Measurements from ENCODE around the gene HRK.

HRK gene

GRCh38 chr12:116897476-116897875 lies 16.2 kb upstream of the HRK start:
- Histone ChIP-seq H3K4me3 (ENCODE audit: low read depth, low read length) (no peak overlapping the region), H3K36me3 (ENCODE audit: insufficient read depth, low read length) (no peaks in the 10 kb centered on the region), H3K27me3 (ENCODE audit: insufficient read depth, low read length) (peaks cover 71% of the 10 kb centered on the region), H2AFZ (ENCODE audit: low read length, unreplicated experiment) (no peak overlapping the region), H3K27ac (ENCODE audit: low read depth, low read length) (no peak overlapping the region), H3K79me2 (ENCODE audit: control insufficient read depth, insufficient read depth, low read length, unreplicated experiment) (no peaks in the 10 kb centered on the region), H3K4me1 (ENCODE audit: control insufficient read depth, insufficient read depth, low read length, unreplicated experiment) (no peaks in the 10 kb centered on the region)

- Histone ChIP-seq H3K4me1 (ENCODE audit: control insufficient read depth, insufficient read depth, low read length, unreplicated experiment) (no peaks in the 10 kb centered on the region), H2AFZ (ENCODE audit: low read length, unreplicated experiment) (no peak overlapping the region), H3K27ac (ENCODE audit: low read depth, low read length) (no peak overlapping the region), H3K4me3 (ENCODE audit: low read depth, low read length) (no peak overlapping the region), H3K27me3 (ENCODE audit: insufficient read depth, low read length) (peaks cover 63% of the 10 kb centered on the region), H3K36me3 (ENCODE audit: insufficient read depth, low read length) (no peaks in the 10 kb centered on the region), H3K79me2 (ENCODE audit: control insufficient read depth, insufficient read depth, low read length, unreplicated experiment) (no peaks in the 10 kb centered on the region)
These were observed 15.2 kb upstream of the HRK start for GRCh38 chr12:116896411-116896924.

- Histone ChIP-seq H3K27ac (ENCODE audit: low read depth, low read length) (no peak overlapping the region), H2AFZ (ENCODE audit: low read length, unreplicated experiment) (no peak overlapping the region), H3K4me1 (ENCODE audit: control insufficient read depth, insufficient read depth, low read length, unreplicated experiment) (no peaks in the 10 kb centered on the region)
These were observed 13.7 kb upstream of the HRK start for GRCh38 chr12:116894913-116895312.

GRCh38 chr12:116892349-116893140 lies 11.3 kb upstream of the HRK start:
- Histone ChIP-seq H2AFZ (ENCODE audit: low read length, unreplicated experiment) (no peak overlapping the region), H3K4me3 (ENCODE audit: low read depth, low read length) (no peak overlapping the region), H3K36me3 (ENCODE audit: insufficient read depth, low read length) (no peaks in the 10 kb centered on the region), H3K4me1 (ENCODE audit: control insufficient read depth, insufficient read depth, low read length, unreplicated experiment) (no peaks in the 10 kb centered on the region), H3K79me2 (ENCODE audit: control insufficient read depth, insufficient read depth, low read length, unreplicated experiment) (no peaks in the 10 kb centered on the region), H3K27ac (ENCODE audit: low read depth, low read length) (no peak overlapping the region), H3K27me3 (ENCODE audit: insufficient read depth, low read length) (peaks cover 41% of the 10 kb centered on the region)

More at GRCh38 chr12:116894913-116895312, 13.7 kb upstream of the HRK start:
- Histone ChIP-seq H3K79me2 (ENCODE audit: control insufficient read depth, insufficient read depth, low read length, unreplicated experiment) (no peaks in the 10 kb centered on the region), H3K4me3 (ENCODE audit: low read depth, low read length) (no peak overlapping the region), H3K36me3 (ENCODE audit: insufficient read depth, low read length) (no peaks in the 10 kb centered on the region), H3K27me3 (ENCODE audit: insufficient read depth, low read length) (peaks cover 53% of the 10 kb centered on the region)

- Histone ChIP-seq H3K4me1 (ENCODE audit: control insufficient read depth, insufficient read depth, low read length, unreplicated experiment) (no peaks in the 10 kb centered on the region), H3K36me3 (ENCODE audit: insufficient read depth, low read length) (no peaks in the 10 kb centered on the region), H3K27ac (ENCODE audit: low read depth, low read length) (no peak overlapping the region), H3K4me3 (ENCODE audit: low read depth, low read length) (no peak overlapping the region), H3K79me2 (ENCODE audit: control insufficient read depth, insufficient read depth, low read length, unreplicated experiment) (no peaks in the 10 kb centered on the region), H3K27me3 (ENCODE audit: insufficient read depth, low read length) (peaks cover 36% of the 10 kb centered on the region), H2AFZ (ENCODE audit: low read length, unreplicated experiment) (no peak overlapping the region)
These were observed 9.8 kb upstream of the HRK start for GRCh38 chr12:116891019-116891418.

- H3K79me2 ChIP-seq (ENCODE audit: control insufficient read depth, insufficient read depth, low read length, unreplicated experiment): no peaks in the 10 kb centered on the region
- H3K36me3 ChIP-seq (ENCODE audit: insufficient read depth, low read length): no peaks in the 10 kb centered on the region
- no peak overlapping the region for H2AFZ ChIP-seq (ENCODE audit: low read length, unreplicated experiment)
- no peak overlapping the region for H3K27ac ChIP-seq (ENCODE audit: low read depth, low read length)
- no peak overlapping the region for H3K4me3 ChIP-seq (ENCODE audit: low read depth, low read length)
- H3K27me3 ChIP-seq (ENCODE audit: insufficient read depth, low read length): peaks cover 32% of the 10 kb centered on the region
- H3K4me1 ChIP-seq (ENCODE audit: control insufficient read depth, insufficient read depth, low read length, unreplicated experiment): no peaks in the 10 kb centered on the region
These were observed 9.1 kb upstream of the HRK start for GRCh38 chr12:116890330-116890729.

GRCh38 chr12:116887897-116888296 lies 6.7 kb upstream of the HRK start:
- Histone ChIP-seq H3K36me3 (ENCODE audit: insufficient read depth, low read length) (no peaks in the 10 kb centered on the region), H3K79me2 (ENCODE audit: control insufficient read depth, insufficient read depth, low read length, unreplicated experiment) (no peaks in the 10 kb centered on the region), H2AFZ (ENCODE audit: low read length, unreplicated experiment) (no peak overlapping the region), H3K27ac (ENCODE audit: low read depth, low read length) (no peak overlapping the region), H3K27me3 (ENCODE audit: insufficient read depth, low read length) (peaks cover 45% of the 10 kb centered on the region), H3K4me3 (ENCODE audit: low read depth, low read length) (no peak overlapping the region), H3K4me1 (ENCODE audit: control insufficient read depth, insufficient read depth, low read length, unreplicated experiment) (no peaks in the 10 kb centered on the region)

- H3K27ac ChIP-seq (ENCODE audit: low read depth, low read length): no peak overlapping the region
- no peaks in the 10 kb centered on the region for H3K36me3 ChIP-seq (ENCODE audit: insufficient read depth, low read length)
- H2AFZ ChIP-seq (ENCODE audit: low read length, unreplicated experiment): no peak overlapping the region
- H3K4me3 ChIP-seq (ENCODE audit: low read depth, low read length): no peak overlapping the region
- H3K27me3 ChIP-seq (ENCODE audit: insufficient read depth, low read length): peaks cover 51% of the 10 kb centered on the region
- H3K79me2 ChIP-seq (ENCODE audit: control insufficient read depth, insufficient read depth, low read length, unreplicated experiment): no peaks in the 10 kb centered on the region
- no peaks in the 10 kb centered on the region for H3K4me1 ChIP-seq (ENCODE audit: control insufficient read depth, insufficient read depth, low read length, unreplicated experiment)
These were observed 6.0 kb upstream of the HRK start for GRCh38 chr12:116887244-116887643.

- no peaks in the 10 kb centered on the region for H3K79me2 ChIP-seq (ENCODE audit: control insufficient read depth, insufficient read depth, low read length, unreplicated experiment)
- H3K27me3 ChIP-seq (ENCODE audit: insufficient read depth, low read length): peaks cover 62% of the 10 kb centered on the region
- no peak overlapping the region for H3K4me3 ChIP-seq (ENCODE audit: low read depth, low read length)
- no peaks in the 10 kb centered on the region for H3K36me3 ChIP-seq (ENCODE audit: insufficient read depth, low read length)
- H3K4me1 ChIP-seq (ENCODE audit: control insufficient read depth, insufficient read depth, low read length, unreplicated experiment): peaks cover 7% of the 10 kb centered on the region
- H3K27ac ChIP-seq (ENCODE audit: low read depth, low read length): no peak overlapping the region
- H2AFZ ChIP-seq (ENCODE audit: low read length, unreplicated experiment): no peak overlapping the region
These were observed 4.2 kb upstream of the HRK start for GRCh38 chr12:116885491-116885890.

- H2AFZ ChIP-seq (ENCODE audit: low read length, unreplicated experiment): no peak overlapping the region
- no peaks in the 10 kb centered on the region for H3K79me2 ChIP-seq (ENCODE audit: control insufficient read depth, insufficient read depth, low read length, unreplicated experiment)
- H3K27ac ChIP-seq (ENCODE audit: low read depth, low read length): no peak overlapping the region
- H3K36me3 ChIP-seq (ENCODE audit: insufficient read depth, low read length): no peaks in the 10 kb centered on the region
- H3K27me3 ChIP-seq (ENCODE audit: insufficient read depth, low read length): peaks cover 65% of the 10 kb centered on the region
- H3K4me3 ChIP-seq (ENCODE audit: low read depth, low read length): no peak overlapping the region
- H3K4me1 ChIP-seq (ENCODE audit: control insufficient read depth, insufficient read depth, low read length, unreplicated experiment): peaks cover 7% of the 10 kb centered on the region
These were observed 3.6 kb upstream of the HRK start for GRCh38 chr12:116884871-116885270.

GRCh38 chr12:116882742-116883141 lies 1.5 kb upstream of the HRK start:
- Histone ChIP-seq H3K4me1 (ENCODE audit: control insufficient read depth, insufficient read depth, low read length, unreplicated experiment) (peaks cover 7% of the 10 kb centered on the region), H3K36me3 (ENCODE audit: insufficient read depth, low read length) (no peaks in the 10 kb centered on the region), H2AFZ (ENCODE audit: low read length, unreplicated experiment) (no peak overlapping the region), H3K27me3 (ENCODE audit: insufficient read depth, low read length) (peaks cover 76% of the 10 kb centered on the region), H3K4me3 (ENCODE audit: low read depth, low read length) (no peak overlapping the region), H3K27ac (ENCODE audit: low read depth, low read length) (no peak overlapping the region), H3K79me2 (ENCODE audit: control insufficient read depth, insufficient read depth, low read length, unreplicated experiment) (no peaks in the 10 kb centered on the region)

Data from ACC112 (cell line).